NCI-H2107 treated with DMSO at 0.1 percent for 48 hours (cell line): ENCODE data around the gene NOSIP.

ENCODE experiments used
- DNase-seq: peaks from one replicate; lab custom pipeline; 2025; ENCODE audit not compliant: unreplicated experiment; lab: John Stamatoyannopoulos, UW

Gene NOSIP

GRCh38 chr19:49574206-49574755, 6.1 kb downstream of the NOSIP start:
- no peak for DNase-seq

DNA sequence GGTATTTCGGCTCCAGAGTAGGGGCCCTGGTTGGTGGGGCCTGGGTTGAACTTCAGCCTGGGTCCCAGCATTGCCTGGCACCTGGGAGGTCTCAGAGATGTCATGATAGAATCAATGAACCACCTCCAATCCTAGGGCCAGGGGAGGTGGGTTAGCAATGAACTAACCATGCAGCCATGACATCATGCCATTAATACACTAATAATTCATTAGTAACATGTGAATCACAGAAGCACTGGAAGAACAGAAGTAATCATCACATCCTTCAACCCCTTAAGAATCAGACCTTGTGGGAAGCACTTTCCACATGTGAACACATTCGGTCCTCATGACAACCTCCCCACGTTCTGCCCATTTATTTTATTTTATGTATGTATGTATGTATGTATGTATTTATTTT, 6.9 kb downstream of the NOSIP start:
- DNase-seq, result no peak

DNA sequence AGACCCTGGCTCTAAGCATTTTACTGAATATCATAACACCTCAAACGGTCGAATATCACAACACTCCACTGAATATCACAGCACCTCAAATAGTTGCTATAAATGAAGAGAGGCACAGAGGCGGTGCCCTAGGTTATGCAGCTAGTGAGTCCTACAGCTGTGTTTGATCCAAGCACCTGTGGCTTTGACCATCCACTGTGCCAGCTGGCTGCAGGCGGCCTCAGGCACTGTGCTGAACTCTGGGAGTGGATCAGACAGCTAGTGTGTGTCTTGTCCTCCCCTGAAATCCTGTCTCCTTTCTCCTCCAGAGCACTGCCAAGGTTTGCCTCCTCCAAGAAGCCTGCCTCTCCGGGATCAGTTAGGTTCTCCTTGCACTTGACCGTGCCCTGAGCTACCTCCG, 7.3 kb downstream of the NOSIP start:
- no peak for DNase-seq

GRCh38 chr19:49570997-49571676, 9.2 kb downstream of the NOSIP start:
- peak; percentile 37 for DNase-seq

DNA sequence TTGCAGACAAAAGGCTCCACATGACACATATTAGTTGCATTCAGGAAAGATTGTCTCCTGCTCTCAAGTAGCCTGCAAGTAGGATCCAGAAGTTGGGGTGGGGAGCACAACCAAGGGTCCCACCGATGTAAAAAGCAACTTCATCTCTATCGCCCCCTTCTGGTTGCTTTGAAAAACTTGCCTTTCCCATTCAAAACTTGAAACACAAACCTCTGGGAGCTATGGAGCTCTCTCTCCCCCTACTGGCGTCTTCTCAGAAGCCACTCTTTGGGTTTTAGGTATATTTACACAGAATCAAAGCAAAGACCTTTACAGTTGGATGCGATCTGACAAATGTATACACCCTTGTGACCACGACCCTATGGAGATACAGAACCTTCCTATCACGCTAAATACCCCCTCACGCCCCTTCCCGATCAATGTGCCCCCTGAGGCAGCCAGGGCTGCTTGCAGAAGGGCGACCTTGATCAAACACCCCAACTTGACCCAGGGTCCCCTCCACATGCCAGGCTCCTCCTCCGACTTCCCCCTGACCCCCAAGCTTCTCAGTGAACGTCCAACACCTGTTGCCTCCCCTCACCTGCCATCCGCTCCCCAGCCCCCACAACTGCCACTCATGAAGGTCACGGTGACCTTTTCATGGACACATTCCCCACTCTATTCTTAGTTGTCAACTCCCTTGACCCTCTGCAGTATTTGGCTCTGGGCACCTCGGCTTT, 10.1 kb downstream of the NOSIP start:
- DNase-seq, result peak; percentile 73

DNA sequence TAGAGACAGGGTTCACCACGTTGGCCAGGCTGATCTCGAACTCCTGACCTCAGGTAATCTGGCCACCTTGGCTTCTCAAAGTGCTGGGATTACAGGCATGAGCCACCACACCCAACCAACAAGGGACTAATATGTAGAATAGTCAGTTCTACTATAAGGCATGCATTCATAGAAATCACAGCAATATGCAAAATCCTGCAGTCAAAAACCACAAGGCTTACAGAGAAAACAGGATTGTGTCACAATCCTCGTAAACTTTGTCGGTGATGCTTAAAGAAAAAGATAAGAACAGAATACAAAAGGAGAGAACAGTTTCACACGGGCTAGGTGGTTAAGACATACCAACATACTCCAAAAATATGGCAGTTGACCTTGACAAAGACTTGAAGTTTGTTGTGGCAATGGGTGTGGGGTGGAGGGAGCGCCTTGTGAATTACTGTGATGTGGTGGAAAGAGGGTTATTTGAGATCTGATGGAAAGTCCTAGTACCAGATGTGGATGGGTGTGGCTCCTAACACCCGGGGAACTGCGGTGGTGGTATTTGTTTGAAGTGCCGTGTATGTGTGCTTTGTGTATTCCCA, 12.4 kb downstream of the NOSIP start:
- DNase-seq, result no peak

DNA sequence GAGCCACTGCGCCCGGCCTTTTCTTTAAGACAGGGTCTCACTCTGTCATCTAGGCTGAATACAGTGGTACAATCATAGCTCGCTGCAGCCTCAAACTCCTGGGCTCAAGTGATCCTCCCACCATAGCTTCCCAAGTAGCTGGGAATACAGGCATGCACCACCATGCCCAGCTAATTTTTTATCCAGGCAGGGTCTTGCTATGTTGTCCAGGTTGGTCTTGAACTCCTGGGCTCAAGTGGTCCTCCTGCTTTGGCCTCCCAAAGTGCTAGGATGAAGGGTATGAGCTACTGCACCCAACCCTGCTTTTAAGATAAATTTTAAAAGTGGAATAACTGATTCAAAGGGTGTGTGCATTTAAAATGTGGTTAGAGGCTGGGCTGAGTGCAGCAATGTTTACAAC, 14.1 kb downstream of the NOSIP start:
- DNase-seq, result no peak

- no peak for DNase-seq
Observed at GRCh38 chr19:49565261-49565660, 15.1 kb downstream of the NOSIP start.

DNA sequence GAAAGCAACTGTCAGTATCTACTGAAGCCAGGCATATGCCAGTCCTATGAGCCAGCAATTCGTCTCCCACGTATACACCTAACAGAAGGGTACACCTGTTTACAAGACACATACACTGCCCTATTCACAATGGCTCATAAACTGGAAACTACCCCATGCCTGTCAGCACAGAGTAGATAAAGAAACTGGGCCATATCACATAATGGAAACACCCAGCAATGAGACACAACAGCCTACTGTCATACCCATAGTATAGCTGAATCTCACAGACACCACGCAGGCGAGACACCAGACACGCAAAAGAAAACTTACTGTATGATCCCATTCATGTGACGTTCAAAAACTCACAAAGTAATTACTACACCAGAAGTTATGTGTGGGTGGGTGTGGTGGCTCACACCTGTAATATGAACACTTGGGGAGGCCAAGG, 15.7 kb downstream of the NOSIP start:
- DNase-seq, result no peak

GRCh38 chr19:49560358-49560900, 19.9 kb downstream of the NOSIP start:
- no peak for DNase-seq

- DNase-seq, result no peak
Observed at GRCh38 chr19:49559928-49560327, 20.4 kb downstream of the NOSIP start.

DNA sequence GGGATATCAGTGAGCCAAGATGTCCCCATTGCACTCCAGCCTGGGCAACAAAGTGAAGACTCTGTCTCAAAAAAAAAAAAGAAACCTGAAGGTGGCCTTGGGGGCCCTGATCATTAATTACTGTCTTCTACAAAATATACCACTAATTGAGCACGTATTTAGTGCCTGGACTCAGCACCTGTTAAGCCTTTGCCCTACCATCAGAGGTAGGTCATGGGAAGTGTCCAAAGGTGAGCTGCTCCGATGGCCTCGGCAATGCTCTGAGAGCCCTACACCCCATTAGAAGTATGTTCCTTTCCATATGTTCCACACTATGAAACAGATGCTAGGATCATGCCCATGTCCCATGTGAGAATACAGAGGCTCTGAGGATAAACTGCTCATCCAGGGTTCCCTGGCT, 20.9 kb downstream of the NOSIP start:
- DNase-seq, result no peak

GRCh38 chr19:49558591-49558990, 21.8 kb downstream of the NOSIP start:
- DNase-seq, result no peak

DNA sequence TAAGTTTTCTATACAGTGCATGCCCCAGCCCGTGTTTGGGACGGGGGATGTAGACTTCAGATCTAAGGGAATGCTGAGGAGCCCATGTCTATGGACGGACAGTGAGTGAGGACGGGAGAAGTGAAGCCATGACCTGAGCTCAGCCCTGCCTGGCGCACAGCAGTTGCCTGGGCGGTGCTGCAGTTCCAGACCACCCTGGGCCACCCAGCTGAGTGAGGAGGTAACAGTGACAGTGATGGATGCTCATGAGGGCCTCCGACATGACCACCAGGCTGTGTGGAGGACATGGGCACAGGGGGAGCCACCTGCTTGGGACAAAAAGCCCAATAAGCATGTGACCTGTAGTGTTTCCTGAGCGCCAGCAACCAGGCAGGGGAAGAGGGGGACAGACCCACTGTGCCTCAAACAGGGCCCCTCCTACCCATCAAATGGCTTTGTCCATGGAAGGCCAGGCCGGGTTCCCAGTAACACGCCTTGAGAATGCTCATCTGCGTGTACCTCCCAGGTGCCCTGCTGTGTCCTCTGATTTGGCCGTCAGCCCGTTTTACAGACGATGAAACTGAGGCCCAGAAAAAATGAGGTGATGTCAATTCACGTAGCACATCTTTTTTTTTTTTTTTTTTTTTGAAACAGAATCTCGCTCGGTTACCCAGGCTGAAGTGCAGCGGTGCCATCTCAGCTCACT, 22.6 kb downstream of the NOSIP start:
- no peak for DNase-seq

GRCh38 chr19:49556412-49557398, 23.7 kb downstream of the NOSIP start:
- DNase-seq, result no peak

DNA sequence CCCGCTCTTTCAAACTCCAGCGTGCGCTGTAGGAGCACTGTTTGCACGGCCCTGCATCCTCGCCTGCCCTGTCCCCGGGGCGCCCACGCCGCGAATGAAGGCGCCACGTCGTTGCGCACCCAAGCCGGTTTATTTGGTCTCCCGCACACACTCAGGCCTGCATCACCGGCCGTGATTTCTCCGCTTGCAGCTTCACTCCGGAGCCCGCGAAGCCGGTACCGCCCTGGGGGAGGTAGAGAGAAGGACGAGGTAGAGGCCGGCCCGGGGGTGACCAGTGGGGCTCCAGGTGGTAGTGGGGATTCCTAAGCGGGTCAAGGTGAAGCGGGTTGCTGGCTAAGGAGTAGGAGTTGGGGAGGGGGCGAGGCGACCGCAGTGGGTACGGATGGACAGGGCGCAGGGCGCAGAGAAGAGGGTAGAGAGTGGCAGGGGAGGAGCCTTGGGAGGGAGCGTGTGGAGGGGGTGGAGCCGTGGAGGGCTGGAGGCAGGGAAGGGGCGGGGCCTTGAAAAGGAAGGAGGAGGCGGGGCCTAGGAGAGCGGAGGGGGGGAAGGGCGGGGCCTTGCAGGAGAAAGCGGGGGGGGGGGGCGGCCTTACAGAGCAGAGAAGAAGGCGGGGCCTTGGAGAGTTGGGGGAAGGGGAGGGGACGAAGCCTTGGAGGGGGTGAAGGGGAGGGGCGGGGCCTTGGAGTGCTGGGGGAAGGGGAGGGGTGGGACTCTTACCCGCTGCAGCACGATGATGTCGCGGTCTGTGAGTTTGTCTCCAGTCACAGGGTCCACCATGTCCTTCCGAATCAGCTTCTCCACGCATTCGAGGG, 24.6 kb downstream of the NOSIP start:
- DNase-seq, result no peak

- DNase-seq, result no peak
Observed at GRCh38 chr19:49554701-49555181, 25.6 kb downstream of the NOSIP start.

DNA sequence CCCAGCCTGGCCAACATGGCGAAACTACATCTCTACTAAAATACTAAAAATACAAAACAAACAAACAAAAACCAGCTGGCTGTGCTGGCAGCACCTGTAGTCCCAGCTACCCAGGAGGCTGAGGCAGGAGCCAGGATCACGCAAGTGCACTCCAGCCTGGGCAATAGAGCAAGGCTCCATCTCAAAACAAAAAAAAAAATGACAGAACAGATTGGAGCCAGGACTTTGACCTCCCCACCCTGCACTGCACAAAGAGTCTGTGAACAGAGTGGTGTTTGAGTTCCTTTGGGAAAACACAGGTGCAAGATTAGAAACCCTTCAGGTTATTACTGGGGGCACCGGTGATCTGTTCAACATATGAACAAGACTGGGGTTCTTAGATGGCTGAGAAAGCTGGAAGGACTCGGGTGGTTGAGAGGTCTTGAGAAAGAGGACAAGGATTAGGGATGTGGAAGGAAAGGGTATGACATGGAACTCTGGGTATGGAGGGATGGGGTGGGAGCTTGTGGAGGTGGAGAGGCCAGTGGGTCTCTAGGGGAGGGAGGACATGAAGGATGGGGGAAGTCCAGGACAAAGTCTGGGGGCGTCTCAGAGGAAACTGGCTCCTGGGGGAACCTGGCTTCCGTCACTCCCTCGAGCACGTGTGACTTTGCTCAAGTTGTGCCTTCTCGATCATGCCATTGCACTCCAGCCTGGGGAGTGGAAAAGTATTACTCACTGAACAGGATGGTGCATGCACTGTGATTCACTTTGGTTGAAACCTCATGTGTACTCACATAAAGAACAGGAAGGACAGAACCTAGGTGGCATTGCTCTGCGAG, 26.7 kb downstream of the NOSIP start:
- no peak for DNase-seq
